H1 (cell line): ENCODE data around the gene RBMS1. TPM values are rescaled to one million over a fixed set of nuclear protein-coding genes. Genes with fewer than 3 reads are reported as not detected.

ENCODE experiments used
- CTCF ChIA-PET: fragments of 300-600 bp; sonication (Branson Sonifier 250); formaldehyde crosslinking; loops from one replicate; lab custom pipeline; 2021; ENCODE audit not compliant: partially characterized antibody; lab: Charles Lee
- POLR2A ChIA-PET: fragments of 300-600 bp; sonication (Branson Sonifier 250); formaldehyde crosslinking; loops from one replicate; lab custom pipeline; 2021; ENCODE audit warnings: inconsistent platforms; ENCODE audit not compliant: partially characterized antibody; lab: Charles Lee
- DNase-seq, 2 experiments: peaks; one replicate each; pipeline versions ENCODE4 v3.0.0 to v3.0.0-alpha.2; 2010 to 2022; ENCODE audit warnings: low spot score in 2 of 2, low read depth in 1 of 2, mixed read lengths in 1 of 2
- FAIRE-seq: peaks from 2 replicates; lab custom pipeline; 2011; peaks lifted over from hg19 to GRCh38; lab: Jason Lieb, UNC
- H2AFZ ChIP-seq: 2 replicates; pipeline ENCODE4 v1.8.1; 2012; ENCODE audit warnings: low read length, inconsistent platforms
- H2AK5ac ChIP-seq: 2 replicates; pipeline ENCODE4 v1.6.1; 2013; ENCODE audit warnings: low read depth, low read length
- H2BK120ac ChIP-seq: replicated peaks from 2 replicates; pipeline ENCODE3; 2013; ENCODE audit warnings: low read depth, low read length, inconsistent platforms
- H2BK12ac ChIP-seq: 2 replicates; pipeline ENCODE4 v1.6.1; 2013; ENCODE audit warnings: low read depth, low read length
- H2BK15ac ChIP-seq: 2 replicates; pipeline ENCODE4 v1.6.1; 2013; ENCODE audit warnings: low read length
- H2BK20ac ChIP-seq: 2 replicates; pipeline ENCODE4 v1.6.1; 2013; ENCODE audit warnings: low read length
- H2BK5ac ChIP-seq: 2 replicates; pipeline ENCODE4 v1.6.1; 2013; ENCODE audit warnings: low read depth, low read length
- H3K14ac ChIP-seq: 2 replicates; pipeline ENCODE4 v1.6.1; 2013; ENCODE audit warnings: inconsistent platforms; ENCODE audit not compliant: insufficient read length
- H3K18ac ChIP-seq: 2 replicates; pipeline ENCODE4 v1.6.1; 2013; ENCODE audit warnings: low read length; ENCODE audit errors: extremely low read depth
- H3K23ac ChIP-seq: 2 replicates; pipeline ENCODE4 v1.6.1; 2013; ENCODE audit warnings: inconsistent platforms; ENCODE audit not compliant: insufficient read length
- H3K23me2 ChIP-seq: 2 replicates; pipeline ENCODE4 v1.6.1; 2013; ENCODE audit warnings: low read depth, low read length
- H3K27ac ChIP-seq: 2 replicates; pipeline ENCODE4 v1.6.1; 2011; ENCODE audit warnings: low read depth, low read length, inconsistent platforms
- H3K27me3 ChIP-seq, 4 experiments: replicated peaks in 1 of 4; 1 replicate in 1 of 4; 2 replicates in 3 of 4; pipeline versions ENCODE4 v1.6.1 to v1.8.1; 2011 to 2013; ENCODE audit warnings: low read length in 3 of 4, mild to moderate bottlenecking in 3 of 4, inconsistent platforms in 2 of 4, mixed read lengths in 2 of 4, moderate library complexity in 1 of 4; ENCODE audit not compliant: control insufficient read depth in 3 of 4, insufficient read depth in 3 of 4; ENCODE audit errors: extremely low read depth in 1 of 4
- H3K36me3 ChIP-seq, 4 experiments: 2 replicates each; pipeline versions ENCODE4 v1.6.1 to v1.8.1; 2011 to 2013; ENCODE audit warnings: mild to moderate bottlenecking in 4 of 4, low read length in 3 of 4, moderate library complexity in 2 of 4, control low read depth in 1 of 4, inconsistent platforms in 1 of 4; ENCODE audit not compliant: insufficient read depth in 4 of 4, control insufficient read depth in 2 of 4
- H3K4ac ChIP-seq: replicated peaks from 2 replicates; pipeline ENCODE3; 2013; ENCODE audit warnings: low read length, low read depth, mixed read lengths, inconsistent platforms; ENCODE audit not compliant: insufficient read length
- H3K4me1 ChIP-seq, 4 experiments: replicated peaks in 1 of 4; 1 replicate in 1 of 4; 2 replicates in 3 of 4; pipeline versions ENCODE4 v1.6.1 to v1.8.1; 2011 to 2013; ENCODE audit warnings: low read length in 3 of 4, inconsistent platforms in 2 of 4, mixed read lengths in 1 of 4; ENCODE audit not compliant: insufficient read depth in 4 of 4, control insufficient read depth in 3 of 4
- H3K4me2 ChIP-seq, 2 experiments: 2 replicates each; pipeline versions ENCODE4 v1.6.1 to v1.8.1; 2011 to 2013; ENCODE audit warnings: low read depth in 2 of 2, low read length in 2 of 2, control low read depth in 1 of 2, inconsistent platforms in 1 of 2, mild to moderate bottlenecking in 1 of 2; ENCODE audit not compliant: insufficient read depth in 1 of 2
- H3K4me3 ChIP-seq, 4 experiments: fragments of 200-600, 300-600 bp in 1 of 4; sonication (generic), shearing (Covaris generic), sonication (Bioruptor Twin) in 1 of 4; 2 replicates each; pipeline versions ENCODE4 v1.5.1 to v1.8.1; 2011 to 2016; ENCODE audit warnings: low read length in 4 of 4, low read depth in 3 of 4, control low read depth in 2 of 4, inconsistent platforms in 2 of 4, mild to moderate bottlenecking in 2 of 4, mixed read lengths in 1 of 4, moderate library complexity in 1 of 4; ENCODE audit not compliant: insufficient read depth in 2 of 4; ENCODE audit errors: extremely low read depth in 1 of 4
- H3K56ac ChIP-seq: replicated peaks from 2 replicates; pipeline ENCODE3; 2013; ENCODE audit warnings: low read depth, mild to moderate bottlenecking, mixed read lengths, low read length, inconsistent platforms; ENCODE audit not compliant: insufficient read length
- H3K79me1 ChIP-seq: 2 replicates; pipeline ENCODE4 v1.6.1; 2013; ENCODE audit warnings: low read depth, low read length, control low read depth
- H3K79me2 ChIP-seq, 2 experiments: 2 replicates each; pipeline versions ENCODE4 v1.6.1 to v1.8.1; 2012 to 2013; ENCODE audit warnings: low read length in 2 of 2, mild to moderate bottlenecking in 2 of 2, inconsistent platforms in 1 of 2; ENCODE audit not compliant: insufficient read depth in 2 of 2, control insufficient read depth in 1 of 2
- H3K9ac ChIP-seq, 4 experiments: replicated peaks in 1 of 4; 1 replicate in 1 of 4; 2 replicates in 3 of 4; pipeline versions ENCODE4 v1.6.1 to v1.8.1; 2011 to 2013; ENCODE audit warnings: low read depth in 3 of 4, low read length in 3 of 4, control low read depth in 2 of 4, mild to moderate bottlenecking in 2 of 4, moderate library complexity in 2 of 4, inconsistent platforms in 1 of 4; ENCODE audit errors: extremely low read depth in 1 of 4
- H3K9me3 ChIP-seq, 2 experiments: 2 replicates each; pipeline versions ENCODE4 v1.6.1 to v1.8.1; 2012 to 2013; ENCODE audit warnings: mild to moderate bottlenecking in 2 of 2, moderate library complexity in 2 of 2, control low read depth in 1 of 2, inconsistent platforms in 1 of 2, low read depth in 1 of 2, low read length in 1 of 2, mixed read lengths in 1 of 2; ENCODE audit not compliant: insufficient read depth in 2 of 2
- H4K20me1 ChIP-seq, 2 experiments: replicated peaks in 1 of 2; 2 replicates each; pipeline versions ENCODE3 to v1.8.1; 2011 to 2013; ENCODE audit warnings: inconsistent platforms in 2 of 2, low read length in 2 of 2, mild to moderate bottlenecking in 1 of 2; ENCODE audit not compliant: insufficient read depth in 2 of 2, control insufficient read depth in 1 of 2
- H4K5ac ChIP-seq: 2 replicates; pipeline ENCODE4 v1.6.1; 2013; ENCODE audit warnings: low read length, low read depth, mixed read lengths, inconsistent platforms; ENCODE audit not compliant: insufficient read length
- H4K8ac ChIP-seq: 2 replicates; pipeline ENCODE4 v1.8.0; 2013; ENCODE audit warnings: mild to moderate bottlenecking, moderate library complexity, low read length, inconsistent platforms; ENCODE audit not compliant: insufficient read depth; ENCODE audit errors: extremely low read depth
- H4K91ac ChIP-seq: replicated peaks from 2 replicates; pipeline ENCODE3; 2013; ENCODE audit warnings: low read length, mixed read lengths, inconsistent platforms; ENCODE audit not compliant: insufficient read length
- ATF2 ChIP-seq: IDR thresholded peaks from 2 replicates; pipeline ENCODE4 v1.6.1; 2012; ENCODE audit warnings: low read length, inconsistent platforms
- BRCA1 ChIP-seq: IDR thresholded peaks from 2 replicates; pipeline ENCODE4 v1.6.1; 2012; ENCODE audit warnings: low read depth, low read length, improper control_type of control experiment
- CBX8 ChIP-seq: fragments of 300-800, 300-1000 bp; sonication (generic); IDR thresholded peaks from 2 replicates; pipeline ENCODE4 v1.7.1; 2016; ENCODE audit warnings: low read depth, low read length, borderline replicate concordance
- CREB1 ChIP-seq: IDR thresholded peaks from 2 replicates; pipeline ENCODE4 v1.6.1; 2012; ENCODE audit warnings: inconsistent platforms
- GABPA ChIP-seq: IDR thresholded peaks from 2 replicates; pipeline ENCODE4 v1.6.1; 2011; ENCODE audit warnings: mild to moderate bottlenecking, low read length, moderate library complexity, borderline replicate concordance; ENCODE audit not compliant: insufficient read depth
- GTF2F1 ChIP-seq: IDR thresholded peaks from 2 replicates; pipeline ENCODE4 v1.6.1; 2012; ENCODE audit warnings: low read depth, low read length, improper control_type of control experiment, borderline replicate concordance
- PHF8 ChIP-seq: fragments of 200-600 bp; sonication (generic); conservative IDR thresholded peaks from 2 replicates; pipeline ENCODE4 v1.7.1; 2012; ENCODE audit warnings: low read depth, mild to moderate bottlenecking, inconsistent platforms, low read length, moderate library complexity
- RAD21 ChIP-seq, 2 experiments: IDR thresholded peaks in 1 of 2; conservative IDR thresholded peaks in 1 of 2; 2 replicates each; pipeline ENCODE4 v1.6.1; 2011; ENCODE audit warnings: low read depth in 2 of 2, low read length in 2 of 2, improper control_type of control experiment in 1 of 2, inconsistent platforms in 1 of 2, mild to moderate bottlenecking in 1 of 2, moderate library complexity in 1 of 2
- RXRA ChIP-seq: IDR thresholded peaks from 2 replicates; pipeline ENCODE4 v1.6.1; 2011; ENCODE audit warnings: low read depth, mild to moderate bottlenecking, low read length, moderate library complexity; ENCODE audit not compliant: insufficient read depth
- WGBS, 2 experiments: shearing (Covaris generic) in 1 of 2; methylation state at CpG; one replicate each; pipeline versions ENCODE4 v1.1.6 to v1.1.7; 2013 to 2015; ENCODE audit warnings: low lambda C conversion rate in 2 of 2, mixed read lengths in 2 of 2, inconsistent platforms in 1 of 2, low coverage in 1 of 2, missing lambda C conversion rate in 1 of 2; ENCODE audit not compliant: insufficient replicate concordance in 2 of 2, insufficient coverage in 1 of 2, insufficient read length in 1 of 2; ENCODE audit errors: extremely low coverage in 1 of 2, missing lambda C conversion rate in 1 of 2; 5-methylcytosine and 5-hydroxymethylcytosine counted together
- polyA plus RNA-seq, 7 experiments: library from polyadenylated mRNA; depleted of rRNA in 3 of 7; stranded (reverse) in 5 of 7; unstranded in 2 of 7; fragments of >200 nt in 5 of 7; fragments of 200-250 nt in 2 of 7; gene quantifications; 1 replicate in 5 of 7; 2 replicates in 1 of 7; 4 replicates in 1 of 7; pipeline versions ENCODE4 v1.2.1 to v1.2.3, GENCODE V29; 2011 to 2013; ENCODE audit warnings: missing spikeins in 2 of 7, mixed read lengths in 2 of 7
- total RNA-seq: library from RNA; stranded (reverse); fragmentation: NEBNext Ultra II Directional; extraction: Animal tissue kit (Norgen Biotek cat#: 25700); gene quantifications from 2 replicates; pipeline ENCODE4 v1.2.1, GENCODE V29; 2021

Gene RBMS1
- total and polyA plus RNA-seq, 2 of the 8 experiments (the other 6 are each of a cell fraction or from before 2014, with no cell fraction given) = 53.7 to 60.0 TPM

GRCh38 chr2:160333324-160334027 is 160.1 kb downstream of the RBMS1 start:
- H2BK120ac ChIP-seq = no peak overlapping the region
- H3K4me1 ChIP-seq = no peaks in the 10 kb centered on the region
- no peak overlapping the region for H2AK5ac ChIP-seq
- H3K79me2 ChIP-seq = peaks cover 0 to 50% of the 10 kb centered on the region in 2 experiments; a peak in 2 of 4 replicates
- no peak overlapping the region for H3K14ac ChIP-seq
- no peak overlapping the region for H2BK12ac ChIP-seq
- no peaks in the 10 kb centered on the region for H3K36me3 ChIP-seq
- no peak for FAIRE-seq
- no peak overlapping the region for H3K56ac ChIP-seq
- no peak overlapping the region for H3K4me3 ChIP-seq
- no peak overlapping the region for H3K4ac ChIP-seq
- H2BK15ac ChIP-seq = no peak overlapping the region
- no peak overlapping the region for H4K91ac ChIP-seq
- no peak overlapping the region for H3K18ac ChIP-seq
- H4K5ac ChIP-seq = no peak overlapping the region
- no peak overlapping the region for H3K23ac ChIP-seq
- no peaks in the 10 kb centered on the region for H3K9me3 ChIP-seq
- no peak overlapping the region for H3K27ac ChIP-seq
- no peak overlapping the region for H4K8ac ChIP-seq
- H3K4me2 ChIP-seq = no peak overlapping the region
- peaks cover 0 to 11% of the 10 kb centered on the region in 2 experiments for H4K20me1 ChIP-seq
- no peak for DNase-seq
- H2BK5ac ChIP-seq = no peak overlapping the region
- H3K9ac ChIP-seq = no peak overlapping the region
- no peaks in the 10 kb centered on the region for H3K27me3 ChIP-seq
- POLR2A ChIA-PET = interaction anchor here (0.6 to 1.9 kb wide), 2 partner anchors 8 to 111 kb away, joined by 4 read pairs; no protein-coding TSS in a partner anchor
- H3K23me2 ChIP-seq = no peaks in the 10 kb centered on the region
- H2AFZ ChIP-seq = no peak overlapping the region
- H2BK20ac ChIP-seq = no peak overlapping the region
- peaks cover 11% of the 10 kb centered on the region for H3K79me1 ChIP-seq
- CTCF ChIA-PET = interaction anchor here (0.6 to 6.1 kb wide), 5 partner anchors 10 to 81 kb away, joined by 3 to 62 read pairs (median 3); no protein-coding TSS in a partner anchor
- WGBS, 2 experiments = 83% methylated on average over 2 of the region's 2 CpGs; no CpG with 5 or more reads in 1 of the 2 experiments
- TF ChIP-seq BRCA1 (no peak), PHF8 (no peak), RAD21 (IDR thresholded peaks at IDR 0.05 in 1 of 2, conservative IDR thresholded peaks at IDR 0.05 in 1 of 2; ENCODE audit: low read depth in 2 of 2, low read length in 2 of 2) (no peak), CBX8 (no peak), RXRA (no peak), CREB1 (no peak), GABPA (no peak), ATF2 (no peak), GTF2F1 (no peak)
